Karpas-422 (cell line): ENCODE results near the gene BANF1. TPM values are rescaled to one million over a fixed set of nuclear protein-coding genes. Genes with fewer than 3 reads are reported as not detected.

Source experiments
- DNase-seq: peaks from one replicate; pipeline ENCODE4 v3.0.0-alpha.2; 2015
- H2AFZ ChIP-seq: fragments of 200-600 bp; sonication (generic); 2 replicates; pipeline ENCODE4 v1.6.1; 2014; ENCODE audit warnings: antibody characterized with exemption, low read length, mixed read lengths
- H3K27ac ChIP-seq: fragments of 200-600 bp; sonication (generic); 2 replicates; pipeline ENCODE4 v1.5.1; 2014; ENCODE audit warnings: mild to moderate bottlenecking, low read length, moderate library complexity
- H3K27me3 ChIP-seq: fragments of 200-600 bp; sonication (generic); 2 replicates; pipeline ENCODE4 v1.6.1; 2014; ENCODE audit warnings: low read length, mixed read lengths
- H3K36me3 ChIP-seq: fragments of 200-600 bp; sonication (generic); 2 replicates; pipeline ENCODE4 v1.6.1; 2014; ENCODE audit warnings: low read length, mixed read lengths; ENCODE audit not compliant: insufficient read depth
- H3K4me1 ChIP-seq: fragments of 200-600 bp; sonication (generic); 2 replicates; pipeline ENCODE4 v1.6.1; 2014; ENCODE audit warnings: mild to moderate bottlenecking, low read length, mixed read lengths
- H3K4me2 ChIP-seq: fragments of 200-600 bp; sonication (generic); 2 replicates; pipeline ENCODE4 v1.6.1; 2014; ENCODE audit warnings: low read length, low read depth, mild to moderate bottlenecking; ENCODE audit not compliant: poor library complexity, severe bottlenecking
- H3K4me3 ChIP-seq: fragments of 200-600 bp; sonication (generic); 2 replicates; pipeline ENCODE4 v1.5.1; 2014; ENCODE audit warnings: mild to moderate bottlenecking, antibody characterized with exemption, low read length, mixed read lengths
- H3K79me2 ChIP-seq: fragments of 200-600 bp; sonication (generic); 2 replicates; pipeline ENCODE4 v1.6.1; 2014; ENCODE audit warnings: mild to moderate bottlenecking, low read length, mixed read lengths
- H3K9ac ChIP-seq: fragments of 200-600 bp; sonication (generic); 2 replicates; pipeline ENCODE4 v1.6.0; 2014; ENCODE audit warnings: low read length
- H3K9me2 ChIP-seq: fragments of 200-600 bp; sonication (generic), shearing (Covaris generic); replicated peaks from 2 replicates; pipeline ENCODE4 v1.6.0; 2014; ENCODE audit warnings: mild to moderate bottlenecking, low read length, moderate library complexity; ENCODE audit not compliant: insufficient read depth
- H3K9me3 ChIP-seq: fragments of 300-700, 200-600 bp; sonication (generic); 2 replicates; pipeline ENCODE4 v1.6.1; 2014; ENCODE audit warnings: low read length, mixed read lengths
- H4K20me1 ChIP-seq: fragments of 200-600 bp; sonication (generic); 2 replicates; pipeline ENCODE4 v1.6.1; 2014; ENCODE audit warnings: mild to moderate bottlenecking, antibody characterized with exemption, low read length, low read depth; ENCODE audit not compliant: insufficient read depth
- total RNA-seq: library from RNA; depleted of rRNA; stranded (reverse); fragments of >200 nt; shearing (Covaris generic); gene quantifications from 2 replicates; pipeline ENCODE4 v1.2.3, GENCODE V29; 2014; ENCODE audit warnings: low replicate concordance

The BANF1 gene
- total RNA-seq, 1 experiment from 2014 or later: 84.2 TPM

DNA sequence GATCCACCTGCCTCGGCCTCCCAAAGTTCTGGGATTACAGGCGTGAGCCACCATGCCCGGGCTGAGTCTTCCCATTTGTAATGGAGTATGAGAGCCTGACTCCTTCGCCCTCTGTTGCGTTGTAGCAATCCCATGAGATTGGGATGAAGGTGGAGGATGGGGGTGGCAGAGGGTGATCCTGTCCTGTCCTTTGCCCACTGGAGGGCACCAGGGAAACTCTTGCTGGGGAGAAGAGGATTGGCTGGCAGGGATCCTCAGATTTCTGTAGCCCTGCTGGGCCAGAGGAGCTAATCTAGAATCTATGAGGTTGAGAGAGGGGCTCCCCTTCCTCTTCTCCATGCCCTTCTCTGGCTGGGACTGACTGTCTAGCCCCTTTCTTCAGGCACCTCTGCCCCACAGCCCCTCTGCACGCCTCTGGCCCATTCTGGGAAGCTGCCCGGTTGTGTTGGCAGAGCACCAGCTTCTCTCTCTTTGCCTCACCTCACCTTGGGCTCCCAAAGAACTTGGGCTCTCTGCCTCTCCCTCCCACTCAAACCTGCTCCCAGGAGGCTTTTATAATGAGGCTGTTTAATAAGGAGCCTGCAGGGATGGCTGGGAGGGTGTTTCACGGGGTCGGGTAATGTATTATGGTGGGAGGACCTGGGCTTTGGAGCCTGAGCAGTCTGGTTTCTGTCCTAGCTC lies 33.5 kb downstream of the BANF1 start:
- Histone ChIP-seq H3K4me2 (no peak overlapping the region), H3K9ac (no peak overlapping the region), H2AFZ (no peak overlapping the region), H3K9me3 (no peaks in the 10 kb centered on the region), H4K20me1 (no peaks in the 10 kb centered on the region), H3K36me3 (no peaks in the 10 kb centered on the region), H3K27ac (no peak overlapping the region), H3K27me3 (no peaks in the 10 kb centered on the region), H3K9me2 (no peaks in the 10 kb centered on the region), H3K79me2 (no peaks in the 10 kb centered on the region), H3K4me1 (no peaks in the 10 kb centered on the region), H3K4me3 (no peak overlapping the region)
- DNase-seq: no peak

DNA sequence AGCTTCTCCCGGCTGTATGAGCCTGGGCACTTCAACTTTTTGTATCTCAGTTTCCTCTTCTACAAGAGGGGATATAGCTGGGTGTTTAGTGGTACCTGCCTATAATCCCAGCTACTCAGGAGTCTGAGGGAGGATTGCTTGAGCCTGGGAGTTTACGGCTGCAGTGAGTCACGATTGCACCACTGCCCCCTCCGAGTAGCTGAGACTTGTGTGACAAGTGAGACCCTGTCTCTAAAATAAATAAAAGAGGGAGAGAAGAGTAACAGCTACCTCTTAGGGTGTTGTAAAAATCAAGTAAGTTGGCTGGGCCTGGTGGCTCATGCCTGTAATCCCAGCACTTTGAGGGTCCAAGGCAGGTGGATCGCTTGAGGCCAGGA lies 34.0 kb downstream of the BANF1 start:
- H3K79me2 ChIP-seq: no peaks in the 10 kb centered on the region
- H3K9me2 ChIP-seq: no peaks in the 10 kb centered on the region
- no peaks in the 10 kb centered on the region for H3K9me3 ChIP-seq
- no peak for DNase-seq
- H3K27ac ChIP-seq: no peak overlapping the region
- no peaks in the 10 kb centered on the region for H3K4me1 ChIP-seq
- H3K36me3 ChIP-seq: no peaks in the 10 kb centered on the region
- H3K4me2 ChIP-seq: no peak overlapping the region
- no peak overlapping the region for H3K4me3 ChIP-seq
- no peak overlapping the region for H3K9ac ChIP-seq
- H2AFZ ChIP-seq: no peak overlapping the region
- no peaks in the 10 kb centered on the region for H4K20me1 ChIP-seq
- H3K27me3 ChIP-seq: no peaks in the 10 kb centered on the region

DNA sequence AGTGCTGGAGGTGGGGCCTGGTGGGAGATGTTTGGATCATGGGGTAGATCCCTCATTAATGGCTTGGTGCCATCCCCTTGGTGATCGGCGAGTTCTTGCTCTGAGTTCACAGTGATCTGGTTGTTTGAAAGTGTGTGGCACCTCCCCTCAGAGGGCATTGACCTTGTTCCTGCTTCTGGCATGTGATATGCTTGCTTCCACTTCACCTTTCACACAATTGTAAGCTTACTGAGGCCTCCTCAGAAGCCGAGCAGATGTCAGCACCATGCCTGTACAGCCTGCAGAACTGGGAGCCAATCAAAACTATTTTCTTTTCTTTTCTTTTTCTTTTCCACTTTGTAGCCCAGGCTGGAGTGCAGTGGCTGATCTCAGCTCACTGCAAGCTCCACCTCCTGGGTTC lies 35.0 kb downstream of the BANF1 start:
- Histone ChIP-seq H3K4me3 (no peak overlapping the region), H3K9ac (no peak overlapping the region), H3K79me2 (no peaks in the 10 kb centered on the region), H4K20me1 (no peaks in the 10 kb centered on the region), H3K27ac (no peak overlapping the region), H3K4me1 (no peaks in the 10 kb centered on the region), H2AFZ (no peak overlapping the region), H3K9me3 (no peaks in the 10 kb centered on the region), H3K4me2 (no peak overlapping the region), H3K27me3 (no peaks in the 10 kb centered on the region), H3K9me2 (no peaks in the 10 kb centered on the region), H3K36me3 (no peaks in the 10 kb centered on the region)
- no peak for DNase-seq

DNA sequence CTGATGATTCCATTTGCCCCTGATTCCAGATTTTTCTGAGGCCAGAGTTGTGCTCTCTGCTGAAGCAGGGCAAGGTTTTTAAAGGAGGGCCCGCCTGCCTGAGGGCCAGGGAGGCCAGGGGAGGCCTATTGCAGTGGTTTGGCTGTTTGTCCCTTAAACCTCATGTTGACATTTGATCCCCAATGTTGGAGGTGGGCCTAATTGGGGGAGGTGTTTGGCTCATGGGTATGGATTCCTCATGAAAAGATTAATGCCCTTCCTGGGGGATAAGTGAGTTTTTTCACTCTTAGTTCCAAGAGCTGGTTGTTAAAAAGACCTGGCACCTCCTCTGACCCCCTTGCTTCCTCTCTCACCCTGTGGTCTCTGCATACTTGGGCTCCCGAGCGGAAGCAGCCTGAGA lies 37.5 kb downstream of the BANF1 start:
- no peaks in the 10 kb centered on the region for H3K79me2 ChIP-seq
- no peak overlapping the region for H2AFZ ChIP-seq
- DNase-seq: no peak
- H3K9me2 ChIP-seq: no peaks in the 10 kb centered on the region
- H4K20me1 ChIP-seq: no peaks in the 10 kb centered on the region
- no peak overlapping the region for H3K4me2 ChIP-seq
- no peak overlapping the region for H3K9ac ChIP-seq
- no peaks in the 10 kb centered on the region for H3K27me3 ChIP-seq
- H3K36me3 ChIP-seq: no peaks in the 10 kb centered on the region
- H3K9me3 ChIP-seq: no peaks in the 10 kb centered on the region
- H3K4me3 ChIP-seq: no peak overlapping the region
- no peak overlapping the region for H3K27ac ChIP-seq
- H3K4me1 ChIP-seq: peaks cover 7% of the 10 kb centered on the region

DNA sequence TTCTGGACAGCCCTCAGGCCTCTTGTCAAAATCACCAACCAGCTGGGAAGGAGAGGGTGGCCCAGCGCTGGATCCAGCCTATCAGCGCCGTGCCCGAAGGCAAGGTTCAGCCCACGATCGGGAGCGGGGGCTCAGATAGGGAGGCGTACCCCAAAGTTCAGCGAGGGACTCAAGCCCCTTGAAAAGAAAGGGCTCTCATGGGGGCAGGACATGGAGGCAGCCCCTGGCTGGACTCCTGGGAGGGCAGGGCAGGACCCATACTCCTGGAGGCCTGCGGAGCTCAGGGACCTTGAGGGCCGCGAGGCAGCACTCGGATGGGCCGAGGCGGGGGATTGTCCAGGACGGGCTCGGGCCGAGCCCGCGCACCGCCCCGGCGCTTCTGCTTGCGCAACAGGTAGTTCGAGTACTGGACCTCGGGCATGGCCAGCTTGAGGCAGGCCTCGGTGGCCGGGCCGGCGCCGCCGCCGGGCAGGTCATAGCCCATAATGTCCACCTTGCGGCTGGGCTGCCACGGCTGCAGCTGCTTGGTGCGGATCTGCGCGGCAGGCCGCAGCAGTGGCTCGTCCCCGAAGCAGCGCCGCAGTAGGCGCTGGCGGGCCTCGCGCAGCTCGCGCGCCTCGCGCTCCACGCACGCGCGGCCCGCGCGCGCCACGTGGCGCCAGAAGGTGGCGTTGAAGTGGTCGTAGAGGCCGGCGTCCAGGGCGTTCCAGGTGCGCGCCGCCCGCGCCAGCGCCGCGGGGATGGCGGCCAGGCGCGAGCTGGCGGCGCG lies 40.1 kb downstream of the BANF1 start:
- Histone ChIP-seq H3K4me3 (no peak overlapping the region), H3K9me3 (no peaks in the 10 kb centered on the region), H4K20me1 (no peaks in the 10 kb centered on the region), H3K4me1 (peaks cover 18% of the 10 kb centered on the region), H3K4me2 (no peak overlapping the region), H3K27ac (no peak overlapping the region), H2AFZ (no peak overlapping the region), H3K9me2 (no peaks in the 10 kb centered on the region), H3K9ac (no peak overlapping the region), H3K27me3 (no peaks in the 10 kb centered on the region), H3K79me2 (no peaks in the 10 kb centered on the region), H3K36me3 (no peaks in the 10 kb centered on the region)
- no peak for DNase-seq

DNA sequence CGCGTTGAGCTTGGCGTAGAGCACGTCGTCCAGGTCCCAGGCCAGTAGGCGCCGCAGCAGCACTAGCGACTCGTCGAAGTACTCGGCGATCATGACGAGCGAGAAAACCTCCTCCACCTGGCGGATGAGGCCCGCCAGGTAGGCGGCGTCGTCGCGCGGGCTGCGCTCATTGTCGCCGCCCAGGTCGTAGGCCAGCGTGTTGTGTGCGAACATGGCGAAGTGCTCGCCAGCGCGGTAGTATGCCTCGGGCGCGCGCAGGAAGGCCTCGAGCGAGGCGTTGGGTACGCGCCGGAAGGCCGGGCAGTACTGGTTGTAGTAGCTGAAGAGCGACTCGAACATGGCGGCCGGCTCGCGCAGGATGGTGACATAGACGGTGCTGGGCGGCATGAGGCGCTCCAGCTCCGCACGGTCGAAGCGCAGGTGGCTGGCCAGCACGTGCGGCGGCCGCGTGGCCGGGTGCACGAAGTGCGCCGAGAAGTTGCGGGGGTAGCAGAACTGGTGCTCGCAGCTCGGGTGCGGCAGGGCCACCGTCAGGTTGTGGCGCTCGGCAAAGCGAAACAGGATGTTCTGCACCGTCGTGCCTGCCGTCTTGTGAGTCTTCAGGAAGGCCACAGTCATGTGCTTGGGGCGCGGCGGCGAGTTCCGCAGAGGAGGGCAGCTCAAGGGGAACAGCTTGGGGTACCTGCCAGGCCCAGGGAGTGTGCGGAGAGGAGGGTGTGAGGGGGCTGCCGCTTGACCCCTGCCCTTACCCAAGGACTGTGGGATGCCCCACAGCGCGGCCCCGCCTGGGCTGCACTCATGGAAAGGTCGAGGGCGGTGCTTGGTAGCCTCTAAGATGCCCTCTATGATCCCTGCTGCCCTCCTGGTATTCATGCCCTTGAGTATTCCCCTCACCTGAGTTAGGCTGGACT lies 40.9 kb downstream of the BANF1 start:
- no peak overlapping the region for H3K4me3 ChIP-seq
- H3K79me2 ChIP-seq: no peaks in the 10 kb centered on the region
- no peaks in the 10 kb centered on the region for H3K36me3 ChIP-seq
- DNase-seq: no peak
- no peak overlapping the region for H3K4me2 ChIP-seq
- no peaks in the 10 kb centered on the region for H3K9me2 ChIP-seq
- no peaks in the 10 kb centered on the region for H3K27me3 ChIP-seq
- H3K4me1 ChIP-seq: peaks cover 21% of the 10 kb centered on the region
- H3K27ac ChIP-seq: no peak overlapping the region
- no peak overlapping the region for H2AFZ ChIP-seq
- no peaks in the 10 kb centered on the region for H3K9me3 ChIP-seq
- H3K9ac ChIP-seq: no peak overlapping the region
- H4K20me1 ChIP-seq: no peaks in the 10 kb centered on the region

DNA sequence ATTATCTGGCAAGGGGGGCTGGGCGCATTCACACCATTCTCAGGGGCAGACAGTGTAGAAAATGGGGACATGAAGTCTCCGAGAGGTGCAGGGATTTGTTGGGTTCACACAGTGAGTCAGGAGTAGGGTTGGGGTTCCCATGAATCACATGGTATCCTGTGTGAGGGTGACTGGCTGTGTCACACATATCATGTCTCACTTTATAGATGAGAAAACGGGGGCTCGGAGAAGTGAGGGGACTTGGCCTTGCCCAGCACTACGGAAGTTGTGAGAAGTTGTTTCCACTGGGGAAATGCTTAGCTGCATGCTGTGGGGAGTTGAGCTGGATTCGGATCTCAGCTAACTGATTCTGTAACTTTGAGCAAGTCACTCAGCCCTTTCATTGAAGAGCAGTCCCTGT lies 42.5 kb downstream of the BANF1 start:
- Histone ChIP-seq H3K27me3 (no peaks in the 10 kb centered on the region), H2AFZ (peak overlapping the region; percentile 93), H3K4me2 (peak overlapping the region; percentile 62), H3K79me2 (no peaks in the 10 kb centered on the region), H3K9me2 (no peaks in the 10 kb centered on the region), H3K4me1 (peaks cover 22% of the 10 kb centered on the region), H3K27ac (no peak overlapping the region), H4K20me1 (no peaks in the 10 kb centered on the region), H3K9me3 (no peaks in the 10 kb centered on the region), H3K9ac (peak overlapping the region; percentile 57), H3K4me3 (peak overlapping the region; percentile 59; the same call in 1 of the 2 replicates), H3K36me3 (no peaks in the 10 kb centered on the region)
- DNase-seq: no peak

DNA sequence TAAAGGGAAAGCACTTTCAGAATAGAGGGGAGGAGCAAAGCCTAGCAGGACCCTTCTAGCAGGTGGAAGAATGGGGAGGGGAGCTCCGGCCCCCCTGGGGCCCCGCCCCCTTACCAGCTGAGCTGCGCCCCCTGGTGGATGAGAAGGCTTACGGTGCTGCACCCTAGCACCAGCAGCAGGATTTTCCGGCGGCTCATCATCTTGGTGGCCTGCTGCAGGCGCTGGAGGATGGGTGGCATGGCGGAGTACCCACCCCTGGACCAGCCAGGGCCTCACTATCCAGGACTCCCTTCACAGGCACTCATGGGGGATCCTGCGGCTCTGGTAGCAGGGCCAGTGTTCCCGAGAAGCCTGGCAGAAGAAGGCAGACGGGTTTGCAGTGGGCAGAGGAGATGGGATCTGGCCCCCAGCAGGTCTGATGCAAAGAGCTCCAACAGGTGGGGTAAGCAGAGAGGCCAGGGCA lies 42.9 kb downstream of the BANF1 start:
- peak; percentile 95 for DNase-seq
- Histone ChIP-seq H3K9me2 (no peaks in the 10 kb centered on the region), H3K4me3 (peak overlapping the region; percentile 59; the same call in 1 of the 2 replicates), H3K9me3 (no peaks in the 10 kb centered on the region), H3K9ac (peak overlapping the region; percentile 57), H3K27me3 (no peaks in the 10 kb centered on the region), H2AFZ (peak overlapping the region; percentile 93), H3K4me1 (peaks cover 22% of the 10 kb centered on the region), H3K4me2 (peak overlapping the region; percentile 62), H3K27ac (no peak overlapping the region), H4K20me1 (no peaks in the 10 kb centered on the region), H3K79me2 (no peaks in the 10 kb centered on the region), H3K36me3 (no peaks in the 10 kb centered on the region)
